Panc1 (cell line): Measurements from ENCODE around the gene SLC2A4RG. TPM values are rescaled to one million over a fixed set of nuclear protein-coding genes. Genes with fewer than 3 reads are reported as not detected.

Experiments used
- ATAC-seq: fragments of 200-7000 bp; cut with Tn5 transposase; 2 replicates; pipeline ENCODE4 v1.9.1; 2020; ENCODE audit warnings: mild to moderate bottlenecking, moderate library complexity
- BruUV-seq: library from RNA; stranded (reverse); fragments of 400-500 nt; replicated peaks from 2 replicates; lab custom pipeline; 2021; lab: Mats Ljungman, UMichigan
- CTCF ChIA-PET: fragments of 300-600 bp; sonication (Branson Sonifier 250); formaldehyde crosslinking; loops from one replicate; lab custom pipeline; 2022; ENCODE audit warnings: antibody characterized with exemption; lab: Charles Lee
- POLR2A ChIA-PET: fragments of 300-600 bp; sonication (Branson Sonifier 250); formaldehyde crosslinking; loops from one replicate; lab custom pipeline; 2022; ENCODE audit warnings: antibody characterized with exemption; lab: Charles Lee
- DNase-seq: peaks from one replicate; pipeline ENCODE4 v3.0.0-alpha.2; 2010; ENCODE audit warnings: low read depth, low spot score
- H3K27ac ChIP-seq: 2 replicates; pipeline ENCODE4 v1.5.1; 2011; ENCODE audit warnings: mild to moderate bottlenecking, low read length, inconsistent platforms
- H3K27me3 ChIP-seq: fragments of 200-500 bp; sonication (Bioruptor generic); 2 replicates; pipeline ENCODE4 v1.6.0; 2014; ENCODE audit warnings: low read length, inconsistent platforms; ENCODE audit not compliant: control insufficient read depth, insufficient read depth
- H3K36me3 ChIP-seq: fragments of 200-500 bp; sonication (Bioruptor generic); 2 replicates; pipeline ENCODE4 v1.5.1; 2014; ENCODE audit warnings: inconsistent platforms, mild to moderate bottlenecking, low read length, moderate library complexity; ENCODE audit not compliant: control insufficient read depth, insufficient read depth
- H3K4me1 ChIP-seq: 2 replicates; pipeline ENCODE4 v1.5.1; 2011; ENCODE audit warnings: inconsistent platforms, mild to moderate bottlenecking, low read length, moderate library complexity; ENCODE audit not compliant: control insufficient read depth, insufficient read depth
- H3K4me3 ChIP-seq, 2 experiments: 2 replicates each; pipeline ENCODE4 v1.5.1; 2011 to 2012; ENCODE audit warnings: low read depth in 2 of 2, low read length in 2 of 2, mild to moderate bottlenecking in 2 of 2, inconsistent platforms in 1 of 2, moderate library complexity in 1 of 2
- H3K9me3 ChIP-seq: fragments of 200-500 bp; sonication (Bioruptor generic); 2 replicates; pipeline ENCODE4 v1.5.1; 2014; ENCODE audit warnings: low read depth, mild to moderate bottlenecking, inconsistent platforms, low read length, moderate library complexity; ENCODE audit not compliant: control insufficient read depth, insufficient read depth
- CTCF ChIP-seq: fragments of 450-650 bp; IDR thresholded peaks from 2 replicates; pipeline ENCODE4 v1.5.1; 2017; ENCODE audit warnings: mild to moderate bottlenecking
- POLR2AphosphoS5 ChIP-seq: IDR thresholded peaks from 2 replicates; pipeline ENCODE4 v1.6.1; 2012; ENCODE audit warnings: mild to moderate bottlenecking, low read depth, low read length, moderate library complexity
- REST ChIP-seq, 2 experiments: IDR thresholded peaks; 2 replicates each; pipeline ENCODE4 v1.6.1; 2011 to 2012; ENCODE audit warnings: low read depth in 2 of 2, control low read depth in 1 of 2, low read length in 1 of 2, mild to moderate bottlenecking in 1 of 2, moderate library complexity in 1 of 2; ENCODE audit not compliant: insufficient read depth in 1 of 2
- SIN3A ChIP-seq: IDR thresholded peaks from 2 replicates; pipeline ENCODE4 v1.6.1; 2012; ENCODE audit warnings: low read depth, mild to moderate bottlenecking, low read length, moderate library complexity, borderline replicate concordance; ENCODE audit not compliant: insufficient read depth
- TCF7L2 ChIP-seq: IDR thresholded peaks from 2 replicates; pipeline ENCODE4 v1.6.1; 2011; ENCODE audit warnings: mild to moderate bottlenecking, low read depth, low read length, inconsistent platforms
- in situ Hi-C: cut with HindIII; loops from 2 replicates; pipeline ENCODE4 v1.10.0; 2016; ENCODE audit warnings: low sequenced_read_pairs, low pct_unique_long_range_greater_than_20kb
- intact Hi-C: fragments of 100-400 bp; cut with micrococcal nuclease; formaldehyde crosslinking; loops from one replicate; pipeline ENCODE4 v1.10.0; 2022; ENCODE audit not compliant: unreplicated experiment
- total RNA-seq: library from RNA; stranded (reverse); gene quantifications from one replicate; pipeline ENCODE4 v1.2.1, GENCODE V29; 2021; ENCODE audit not compliant: unreplicated experiment

SLC2A4RG gene
- total RNA-seq, 1 experiment from 2014 or later, result 166 TPM

- BruUV-seq, result no TSS peak
- ATAC-seq, result no peak
- intact Hi-C loops, result no loop called here
Measured at GRCh38 chr20:63741354-63741675, 1.7 kb downstream of the SLC2A4RG start.

GRCh38 chr20:63741676-63742380, 2.3 kb downstream of the SLC2A4RG start:
- no peak for ATAC-seq
- H3K27me3 ChIP-seq, result no peaks in the 10 kb centered on the region
- peak overlapping the region; percentile 63 to 66 for H3K4me3 ChIP-seq
- ChIA-PET CTCF (interaction anchor here (0.6 kb wide), 1 partner anchor 32 kb away, joined by 3 read pairs; no protein-coding TSS in a partner anchor), POLR2A (interaction anchor here (0.5 kb wide), 1 partner anchor 107 kb away, joined by 3 read pairs; no protein-coding TSS in a partner anchor)
- in situ Hi-C loops (no loop called here), intact Hi-C loops (no loop called here)
- no peaks in the 10 kb centered on the region for H3K9me3 ChIP-seq
- peak overlapping the region; percentile 77 for H3K27ac ChIP-seq
- H3K4me1 ChIP-seq, result peaks cover 28% of the 10 kb centered on the region
- no peaks in the 10 kb centered on the region; the same call in 1 of the 2 replicates for H3K36me3 ChIP-seq
- BruUV-seq, result no TSS peak
- no peak for DNase-seq
- TF ChIP-seq SIN3A (no peak), REST (IDR thresholded peaks at IDR 0.05; ENCODE audit: insufficient read depth in 1 of 2, low read depth in 2 of 2, low read length in 1 of 2) (no peak), CTCF (no peak), TCF7L2 (no peak)

More at GRCh38 chr20:63741354-63741675, 1.7 kb downstream of the SLC2A4RG start:
- POLR2A ChIA-PET, result interaction anchor here (0.5 to 0.6 kb wide), 2 partner anchors 107 to 203 kb away, joined by 3 to 16 read pairs; no protein-coding TSS in a partner anchor
- no peaks in the 10 kb centered on the region; the same call in 1 of the 2 replicates for H3K36me3 ChIP-seq
- H3K9me3 ChIP-seq, result no peaks in the 10 kb centered on the region
- peaks cover 31% of the 10 kb centered on the region for H3K4me1 ChIP-seq
- H3K27ac ChIP-seq, result peak overlapping the region; percentile 77
- TF ChIP-seq TCF7L2, result no peak
- TF ChIP-seq POLR2AphosphoS5, result no peak
- TF ChIP-seq SIN3A, result no peak
- no peak for TF ChIP-seq CTCF
- no peak for TF ChIP-seq REST (IDR thresholded peaks at IDR 0.05; ENCODE audit: insufficient read depth in 1 of 2, low read depth in 2 of 2, low read length in 1 of 2)
- CTCF ChIA-PET, result interaction anchor here (0.6 kb wide), 1 partner anchor 32 kb away, joined by 3 read pairs; no protein-coding TSS in a partner anchor
- H3K4me3 ChIP-seq, result peak overlapping the region; percentile 63 to 66
- no peaks in the 10 kb centered on the region for H3K27me3 ChIP-seq
- in situ Hi-C loops, result no loop called here
- no peak for DNase-seq
